ENCODE data around the gene TRABD2A. TPM values are rescaled to one million over a fixed set of nuclear protein-coding genes. Genes with fewer than 3 reads are reported as not detected.

Gene TRABD2A
- total RNA-seq, 1 donor from 2014 or later: 4.5 TPM

DNA sequence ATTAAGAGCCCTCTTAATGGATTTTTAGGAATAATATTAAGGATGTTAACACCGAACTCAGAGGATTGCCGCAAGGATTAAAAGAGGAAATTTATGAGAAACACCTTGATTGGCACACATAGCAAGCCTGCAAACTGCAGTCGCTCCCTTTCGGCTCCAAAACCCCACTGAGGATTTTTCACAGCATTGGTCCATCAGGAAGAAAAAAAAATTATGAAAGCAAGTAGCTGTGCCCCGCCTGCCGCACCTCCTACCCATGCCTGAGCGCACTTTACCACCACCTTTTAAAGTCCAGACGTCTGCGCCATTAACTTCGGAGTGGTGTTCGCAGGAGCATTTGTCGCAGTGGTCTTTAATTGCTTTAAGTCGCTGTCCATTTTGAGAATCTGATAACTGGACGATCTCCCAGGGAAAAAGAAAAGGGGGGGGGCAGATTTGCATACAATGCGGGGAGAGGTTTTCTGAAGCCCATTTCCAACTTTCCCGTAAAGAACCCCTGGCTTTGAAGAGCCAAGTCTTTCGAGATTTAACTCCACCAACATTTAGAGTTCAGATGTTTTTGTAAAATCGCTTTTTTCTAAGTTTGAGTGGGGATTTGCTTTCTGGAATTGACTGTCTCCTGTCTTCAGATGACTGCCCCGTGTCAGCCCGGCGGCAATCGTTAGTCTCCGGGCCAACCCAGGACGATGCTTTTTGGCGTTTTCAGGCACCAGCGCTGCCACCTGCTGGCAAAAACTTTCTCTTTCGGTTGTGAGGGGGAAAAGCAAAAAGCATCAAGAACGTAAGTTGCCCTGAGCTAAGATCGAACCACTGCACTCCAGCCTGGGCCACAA, 913 bp upstream of the TRABD2A start:
- ChIA-PET CTCF (interaction anchor here (0.6 to 5.2 kb wide), 26 partner anchors 11 to 663 kb away, joined by 3 to 68 read pairs (median 5); partner anchors contain the start of genes DNAH6 and TMSB10), POLR2A (interaction anchor here (0.5 to 5.0 kb wide), 14 partner anchors 7 to 387 kb away, joined by 3 to 85 read pairs (median 9); partner anchors contain the start of genes KCMF1 and TMSB10)
- no peak for TF ChIP-seq CTCF (IDR thresholded peaks at IDR 0.05)
- Mint-ChIP-seq H3K36me3 (ENCODE audit: low read depth) (peaks cover 2% of the 10 kb centered on the region), H3K27me3 (no peaks in the 10 kb centered on the region), H3K9me3 (no peaks in the 10 kb centered on the region), H3K27ac (peak overlapping the region; percentile 93), H3K4me3 (peak overlapping the region; percentile 94), H3K4me1 (peaks cover 40% of the 10 kb centered on the region)
- peak; percentile 75 for DNase-seq
- intact Hi-C loops (cut with micrococcal nuclease): loop anchor here (1.0 to 5.0 kb wide), 12 partner anchors 13 to 406 kb away; partner anchors contain the start of genes DNAH6 and TMSB10
- peak; percentile 75 for ATAC-seq (ENCODE audit: low read depth)

DNA sequence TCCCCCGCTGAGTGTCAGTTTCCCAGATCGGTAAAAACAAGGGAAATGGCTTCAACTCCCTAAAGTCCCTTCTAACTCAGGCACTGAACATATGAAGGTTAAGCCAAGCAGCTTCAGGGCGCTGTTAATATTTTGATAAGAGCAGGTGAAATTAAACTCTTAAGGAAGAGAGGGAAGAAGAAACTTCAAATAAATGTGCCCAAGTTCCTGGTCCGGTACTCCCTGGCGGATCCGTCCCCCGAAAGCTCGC, 564 bp downstream of the TRABD2A start:
- H3K4me3 Mint-ChIP-seq: peak overlapping the region; percentile 85
- ATAC-seq (ENCODE audit: low read depth): no peak

DNA sequence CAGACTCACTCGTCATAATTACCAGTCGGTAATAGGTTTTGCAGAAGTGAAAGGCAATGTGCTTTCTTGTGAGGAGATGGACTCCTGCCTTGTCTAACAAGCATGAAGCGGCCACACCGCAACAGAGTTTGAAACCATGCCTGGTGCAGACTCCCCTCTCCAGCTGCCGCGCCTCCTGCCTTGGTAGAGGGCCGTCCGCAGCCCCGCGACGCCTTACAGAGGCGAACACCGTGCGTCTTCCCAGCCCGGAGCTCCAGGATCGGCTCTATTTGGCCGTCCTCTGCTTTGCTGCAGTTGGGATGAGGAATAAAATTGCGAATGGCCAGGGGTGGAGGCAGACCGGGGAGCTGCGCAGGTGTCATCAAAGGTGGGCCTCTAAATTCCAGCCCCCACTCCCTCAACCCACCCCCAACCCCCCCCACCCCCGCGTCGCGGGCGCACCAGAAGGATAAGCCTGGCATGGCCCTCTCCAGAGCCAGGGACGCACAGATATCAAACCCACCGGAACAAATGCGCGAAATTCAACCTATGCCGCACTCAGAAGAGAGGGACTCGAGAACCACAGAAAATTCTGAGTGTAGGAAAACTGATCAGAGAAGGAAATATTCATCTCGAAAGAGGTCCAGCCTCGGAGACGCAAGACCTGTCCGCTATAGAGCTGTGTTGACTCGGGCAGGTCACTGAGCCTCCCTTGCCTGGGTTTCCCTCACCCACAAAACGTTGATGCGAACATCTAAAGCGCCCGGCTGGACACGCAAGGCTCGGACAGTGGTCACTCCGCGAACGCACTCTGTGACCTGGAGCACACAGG, 1.1 kb downstream of the TRABD2A start:
- peak; percentile 44 for DNase-seq
- peaks cover 2% of the 10 kb centered on the region for H3K36me3 Mint-ChIP-seq (ENCODE audit: low read depth)
- intact Hi-C loops (cut with micrococcal nuclease): loop anchor here (1.0 to 5.0 kb wide), 8 partner anchors 8 to 408 kb away; partner anchors contain the start of gene DNAH6
- ChIA-PET CTCF (interaction anchor here (0.9 to 5.2 kb wide), 11 partner anchors 9 to 387 kb away, joined by 3 to 68 read pairs (median 6); partner anchors contain the start of gene TMSB10), POLR2A (interaction anchor here (0.7 to 5.0 kb wide), 12 partner anchors 9 to 67 kb away, joined by 3 to 85 read pairs (median 10); partner anchors contain the start of gene TMSB10)
- peaks cover 37% of the 10 kb centered on the region for H3K4me1 Mint-ChIP-seq
- peak overlapping the region; percentile 85 for H3K4me3 Mint-ChIP-seq
- TF ChIP-seq CTCF (IDR thresholded peaks at IDR 0.05): no peak
- H3K27me3 Mint-ChIP-seq: no peaks in the 10 kb centered on the region
- peak; percentile 67 for ATAC-seq (ENCODE audit: low read depth)
- no peaks in the 10 kb centered on the region for H3K9me3 Mint-ChIP-seq
- H3K27ac Mint-ChIP-seq: peak overlapping the region; percentile 76

More for the DNA sequence above, 564 bp downstream of the TRABD2A start:
- H3K4me1 Mint-ChIP-seq: peaks cover 37% of the 10 kb centered on the region
- H3K27ac Mint-ChIP-seq: peak overlapping the region; percentile 76
- H3K9me3 Mint-ChIP-seq: no peaks in the 10 kb centered on the region
- DNase-seq: no peak
- no peak for TF ChIP-seq CTCF (IDR thresholded peaks at IDR 0.05)
- POLR2A ChIA-PET: interaction anchor here (0.9 to 5.0 kb wide), 10 partner anchors 8 to 66 kb away, joined by 3 to 85 read pairs (median 18); partner anchors contain the start of gene TMSB10
- intact Hi-C loops (cut with micrococcal nuclease): loop anchor here (1.0 to 5.0 kb wide), 6 partner anchors 9 to 407 kb away; partner anchors contain the start of gene DNAH6
- H3K36me3 Mint-ChIP-seq (ENCODE audit: low read depth): peaks cover 2% of the 10 kb centered on the region
- CTCF ChIA-PET: interaction anchor here (0.9 to 5.2 kb wide), 11 partner anchors 9 to 387 kb away, joined by 3 to 68 read pairs (median 6); partner anchors contain the start of gene TMSB10
- no peaks in the 10 kb centered on the region for H3K27me3 Mint-ChIP-seq

DNA sequence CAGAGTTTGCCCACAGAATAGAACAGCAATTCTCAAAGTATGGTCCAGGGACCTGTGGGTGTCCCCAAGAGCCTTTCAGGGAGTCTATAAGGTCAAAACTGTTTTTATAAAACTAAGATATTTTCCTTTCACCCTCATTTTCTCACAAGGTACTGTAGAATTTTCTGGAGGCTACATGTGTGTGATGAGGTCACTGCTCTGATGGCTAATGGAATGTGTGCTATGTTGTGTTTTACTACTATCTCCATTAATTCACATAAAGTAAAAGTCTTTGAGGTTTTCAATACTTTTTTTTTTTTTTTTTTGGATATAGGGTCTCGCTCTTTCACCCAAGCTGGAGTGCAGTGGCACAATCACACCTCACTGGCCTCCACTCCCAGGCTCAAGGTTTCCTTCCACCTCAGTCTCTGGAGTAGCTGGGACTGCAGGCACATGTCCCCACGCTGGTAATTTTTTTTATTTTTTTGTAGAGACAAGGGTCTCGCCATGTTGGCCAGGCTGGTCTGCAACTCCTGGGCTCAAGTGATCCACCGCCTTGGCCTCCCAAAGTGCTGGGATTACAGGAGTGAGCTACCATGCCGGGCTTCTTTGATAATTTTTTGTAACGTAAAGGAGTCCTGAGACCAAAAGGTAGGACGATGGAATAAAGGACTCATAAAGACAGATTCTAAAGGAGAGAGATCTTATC, 1.8 kb downstream of the TRABD2A start:
- intact Hi-C loops (cut with micrococcal nuclease): loop anchor here (1.0 to 2.0 kb wide), 2 partner anchors 8 to 62 kb away; no protein-coding TSS in a partner anchor
- TF ChIP-seq CTCF (IDR thresholded peaks at IDR 0.05): no peak
- DNase-seq (no peak), ATAC-seq (ENCODE audit: low read depth) (no peak)
- H3K36me3 Mint-ChIP-seq (ENCODE audit: low read depth): peaks cover 4% of the 10 kb centered on the region
- ChIA-PET CTCF (interaction anchor here (1.3 to 5.2 kb wide), 6 partner anchors 8 to 138 kb away, joined by 4 to 68 read pairs (median 6); partner anchors contain the start of gene TMSB10), POLR2A (interaction anchor here (0.7 to 5.0 kb wide), 9 partner anchors 10 to 67 kb away, joined by 4 to 85 read pairs (median 20); partner anchors contain the start of gene TMSB10)
- H3K9me3 Mint-ChIP-seq: no peaks in the 10 kb centered on the region
- H3K27ac Mint-ChIP-seq: no peak overlapping the region
- peaks cover 37% of the 10 kb centered on the region for H3K4me1 Mint-ChIP-seq
- no peaks in the 10 kb centered on the region for H3K27me3 Mint-ChIP-seq
- H3K4me3 Mint-ChIP-seq: peak overlapping the region; percentile 85
